ENCODE data around the gene ECE1. TPM values are rescaled to one million over a fixed set of nuclear protein-coding genes. Genes with fewer than 3 reads are reported as not detected.
A peak's percentile ranks its signal among the peaks of the same experiment; 100 is the strongest.

Gene ECE1
- total and polyA plus RNA-seq, 7 donors = 12.2 to 24.9 (median 14.6) TPM

DNA sequence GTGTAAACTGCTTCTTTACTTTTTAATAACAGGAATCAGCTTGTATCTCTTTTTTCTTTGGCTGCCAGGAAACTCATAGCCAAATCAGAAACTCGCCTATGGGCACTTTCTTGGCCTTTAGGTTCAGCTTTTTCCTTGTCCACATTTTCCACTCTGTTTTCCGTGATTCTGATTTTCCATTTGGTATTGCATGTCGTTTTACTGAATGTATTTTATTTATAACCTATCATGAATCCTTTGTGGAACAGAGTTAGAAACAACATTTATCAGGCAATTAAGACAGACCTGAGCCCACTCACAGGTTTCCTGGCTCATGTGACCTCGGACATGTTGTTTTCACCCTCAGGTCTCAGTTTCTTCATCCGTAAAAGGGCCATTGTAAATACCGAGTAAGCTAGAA is 5.3 kb upstream of the ECE1 start:
- Histone ChIP-seq H3K4me1 (no peaks in the 10 kb centered on the region), H3K4me3 (no peak overlapping the region), H3K9me3 (no peaks in the 10 kb centered on the region), H3K27ac (no peak overlapping the region), H3K27me3 (ENCODE audit: insufficient read depth in 3 of 3, low read length in 2 of 3) (peaks cover 0 to 8% (median 4%) of the 10 kb centered on the region in 3 donors), H3K36me3 (ENCODE audit: insufficient read depth in 1 of 2, low read depth in 1 of 2) (no peaks in the 10 kb centered on the region)
- 84 to 87% (median 86%) methylated on average over 6 of the region's 6 CpGs for whole genome bisulfite sequencing, 3 donors
- TF ChIP-seq, protein P1, sequence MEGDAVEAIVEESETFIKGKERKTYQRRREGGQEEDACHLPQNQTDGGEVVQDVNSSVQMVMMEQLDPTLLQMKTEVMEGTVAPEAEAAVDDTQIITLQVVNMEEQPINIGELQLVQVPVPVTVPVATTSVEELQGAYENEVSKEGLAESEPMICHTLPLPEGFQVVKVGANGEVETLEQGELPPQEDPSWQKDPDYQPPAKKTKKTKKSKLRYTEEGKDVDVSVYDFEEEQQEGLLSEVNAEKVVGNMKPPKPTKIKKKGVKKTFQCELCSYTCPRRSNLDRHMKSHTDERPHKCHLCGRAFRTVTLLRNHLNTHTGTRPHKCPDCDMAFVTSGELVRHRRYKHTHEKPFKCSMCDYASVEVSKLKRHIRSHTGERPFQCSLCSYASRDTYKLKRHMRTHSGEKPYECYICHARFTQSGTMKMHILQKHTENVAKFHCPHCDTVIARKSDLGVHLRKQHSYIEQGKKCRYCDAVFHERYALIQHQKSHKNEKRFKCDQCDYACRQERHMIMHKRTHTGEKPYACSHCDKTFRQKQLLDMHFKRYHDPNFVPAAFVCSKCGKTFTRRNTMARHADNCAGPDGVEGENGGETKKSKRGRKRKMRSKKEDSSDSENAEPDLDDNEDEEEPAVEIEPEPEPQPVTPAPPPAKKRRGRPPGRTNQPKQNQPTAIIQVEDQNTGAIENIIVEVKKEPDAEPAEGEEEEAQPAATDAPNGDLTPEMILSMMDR (IDR thresholded peaks at IDR 0.05) = no peak
- intact Hi-C loops (cut with DNase I) = no loop called here
- no peak for ATAC-seq
- no peak for DNase-seq

GRCh38 chr1:21295002-21295401 is 4.7 kb upstream of the ECE1 start:
- no peak for DNase-seq

GRCh38 chr1:21294266-21294989 is 4.2 kb upstream of the ECE1 start:
- ATAC-seq = peak in 2 of 4 donors; percentile 7 to 36
- peak overlapping the region; percentile 23 for H3K27ac ChIP-seq
- WGBS, 3 donors = 69 to 82% (median 77%) methylated on average over 13 of the region's 13 CpGs
- peaks cover 5% of the 10 kb centered on the region for H3K4me1 ChIP-seq
- DNase-seq = no peak
- intact Hi-C loops (cut with DNase I) = no loop called here
- no peaks in the 10 kb centered on the region for H3K9me3 ChIP-seq
- TF ChIP-seq, protein P1 (IDR thresholded peaks at IDR 0.05) = no peak
- no peak overlapping the region for H3K4me3 ChIP-seq
- H3K36me3 ChIP-seq (ENCODE audit: insufficient read depth in 1 of 2, low read depth in 1 of 2) = no peaks in the 10 kb centered on the region
- H3K27me3 ChIP-seq (ENCODE audit: insufficient read depth in 3 of 3, low read length in 2 of 3) = peaks cover 0 to 8% (median 4%) of the 10 kb centered on the region in 3 donors

More at GRCh38 chr1:21295002-21295401, 4.7 kb upstream of the ECE1 start:
- intact Hi-C loops (cut with DNase I) = no loop called here
- ATAC-seq = no peak
- H3K36me3 ChIP-seq (ENCODE audit: insufficient read depth in 1 of 2, low read depth in 1 of 2) = no peaks in the 10 kb centered on the region
- no peaks in the 10 kb centered on the region for H3K4me1 ChIP-seq
- H3K27ac ChIP-seq = no peak overlapping the region
- TF ChIP-seq, protein P1 (IDR thresholded peaks at IDR 0.05) = no peak
- H3K9me3 ChIP-seq = no peaks in the 10 kb centered on the region
- 88 to 100% (median 94%) methylated on average over 1 of the region's 1 CpG for WGBS, 3 donors
- H3K27me3 ChIP-seq (ENCODE audit: insufficient read depth in 3 of 3, low read length in 2 of 3) = peaks cover 0 to 8% (median 4%) of the 10 kb centered on the region in 3 donors
- no peak overlapping the region for H3K4me3 ChIP-seq

GRCh38 chr1:21293537-21294265 is 3.4 kb upstream of the ECE1 start:
- peak overlapping the region; percentile 46 for H3K27ac ChIP-seq
- H3K4me3 ChIP-seq = no peak overlapping the region
- TF ChIP-seq, protein P1 (IDR thresholded peaks at IDR 0.05) = no peak
- peaks cover 6% of the 10 kb centered on the region for H3K4me1 ChIP-seq
- no peaks in the 10 kb centered on the region for H3K9me3 ChIP-seq
- H3K36me3 ChIP-seq (ENCODE audit: insufficient read depth in 1 of 2, low read depth in 1 of 2) = no peaks in the 10 kb centered on the region
- 77 to 82% (median 81%) methylated on average over 17 of the region's 17 CpGs for WGBS, 3 donors
- ATAC-seq (no peak), DNase-seq (no peak)
- intact Hi-C loops (cut with DNase I) = no loop called here
- H3K27me3 ChIP-seq (ENCODE audit: insufficient read depth in 3 of 3, low read length in 2 of 3) = peaks cover 0 to 8% (median 4%) of the 10 kb centered on the region in 3 donors
